HepG2 (cell line): ENCODE measurements around the gene RBM12. TPM values are rescaled to one million over a fixed set of nuclear protein-coding genes. Genes with fewer than 3 reads are reported as not detected.

Experiments
- ARNT ChIP-seq: fragments of 450-650 bp; IDR thresholded peaks from 2 replicates; pipeline ENCODE4 v1.6.1; 2017
- BCL3 ChIP-seq: sonication (generic); formaldehyde crosslinking; IDR thresholded peaks from 2 replicates; pipeline ENCODE4 v1.5.1; 2020; ENCODE audit warnings: mild to moderate bottlenecking, missing genetic modification reagents, moderate library complexity
- CENPT ChIP-seq: sonication (generic); formaldehyde crosslinking; IDR thresholded peaks from 2 replicates; pipeline ENCODE4 v1.8.0; 2022; ENCODE audit warnings: low read depth, mild to moderate bottlenecking, moderate library complexity, missing genetic modification reagents
- IKZF1 ChIP-seq: fragments of 450-650 bp; IDR thresholded peaks from 2 replicates; pipeline ENCODE4 v1.7.1; 2016
- MAX ChIP-seq: IDR thresholded peaks from 2 replicates; pipeline ENCODE4 v1.6.1; 2012; ENCODE audit warnings: inconsistent platforms
- NBN ChIP-seq: fragments of 450-650 bp; conservative IDR thresholded peaks from 2 replicates; pipeline ENCODE4 v1.6.1; 2017
- NONO ChIP-seq, 2 experiments: fragments of 450-650 bp in 1 of 2; sonication (generic) in 1 of 2; formaldehyde crosslinking in 1 of 2; IDR thresholded peaks in 1 of 2; conservative IDR thresholded peaks in 1 of 2; 2 replicates each; pipeline versions ENCODE4 v1.6.1 to v1.8.0; 2017 to 2022; ENCODE audit warnings: mild to moderate bottlenecking in 1 of 2, missing genetic modification reagents in 1 of 2, moderate library complexity in 1 of 2
- NPAS2 ChIP-seq: sonication (generic); formaldehyde crosslinking; IDR thresholded peaks from 2 replicates; pipeline ENCODE4 v1.8.0; 2022; ENCODE audit warnings: mild to moderate bottlenecking, missing genetic modification reagents, borderline replicate concordance
- TCF7 ChIP-seq: sonication (generic); IDR thresholded peaks from 2 replicates; pipeline ENCODE4 v1.6.1; 2016; ENCODE audit warnings: antibody characterized with exemption, low read depth
- ZNF549 ChIP-seq: sonication (generic); formaldehyde crosslinking; IDR thresholded peaks from 2 replicates; pipeline ENCODE4 v1.5.0; 2020; ENCODE audit warnings: missing genetic modification reagents
- ZNF740 ChIP-seq: sonication (generic); formaldehyde crosslinking; IDR thresholded peaks from 2 replicates; pipeline ENCODE4 v1.4.0; 2020; ENCODE audit warnings: missing genetic modification reagents
- ZNF780A ChIP-seq: sonication (generic); formaldehyde crosslinking; IDR thresholded peaks from 2 replicates; pipeline ENCODE4 v1.8.0; 2022; ENCODE audit warnings: mild to moderate bottlenecking, missing genetic modification reagents, moderate library complexity
- ZNF891 ChIP-seq: sonication (generic); formaldehyde crosslinking; IDR thresholded peaks from 2 replicates; pipeline ENCODE4 v1.5.0; 2020; ENCODE audit warnings: mild to moderate bottlenecking, missing genetic modification reagents
- polyA plus RNA-seq, 8 experiments: library from polyadenylated mRNA; depleted of rRNA in 3 of 8; stranded (reverse) in 7 of 8; unstranded in 1 of 8; fragments of >200 nt; fragmentation: Illumina TruSeq in 4 of 8; extraction: Trizol in 4 of 8; gene quantifications; 2 replicates each; pipeline versions ENCODE4 v1.2.1 to v1.2.3, GENCODE V29; 2011 to 2016; ENCODE audit warnings: low read depth in 4 of 8, missing spikeins in 1 of 8, mixed read lengths in 1 of 8; ENCODE audit not compliant: insufficient read depth in 1 of 8
- total RNA-seq, 5 experiments: library from RNA; depleted of rRNA; stranded (reverse); fragments of >200 nt; fragmentation: Illumina TruSeq; extraction: Trizol; gene quantifications; 2 replicates each; pipeline ENCODE4 v1.2.3, GENCODE V29; 2016; ENCODE audit warnings: low read depth in 1 of 5
- TF ChIP-seq, protein P1 (sequence below): sonication (generic); formaldehyde crosslinking; IDR thresholded peaks from 2 replicates; pipeline ENCODE4 v1.8.1; 2023; ENCODE audit warnings: mild to moderate bottlenecking, missing genetic modification reagents, borderline replicate concordance
- TF ChIP-seq, protein P2 (sequence below): sonication (generic); formaldehyde crosslinking; conservative IDR thresholded peaks from 2 replicates; pipeline ENCODE4 v1.8.0; 2022; ENCODE audit warnings: mild to moderate bottlenecking, moderate library complexity, missing genetic modification reagents
- TF ChIP-seq, protein P3 (sequence below): IDR thresholded peaks from 2 replicates; pipeline ENCODE4 v1.6.1; 2016; ENCODE audit warnings: mild to moderate bottlenecking

RBM12 gene
- total and polyA plus RNA-seq, 2 of the 13 experiments (the other 11 are each of a cell fraction or from before 2014, with no cell fraction given): 97.9 to 104 TPM

DNA sequence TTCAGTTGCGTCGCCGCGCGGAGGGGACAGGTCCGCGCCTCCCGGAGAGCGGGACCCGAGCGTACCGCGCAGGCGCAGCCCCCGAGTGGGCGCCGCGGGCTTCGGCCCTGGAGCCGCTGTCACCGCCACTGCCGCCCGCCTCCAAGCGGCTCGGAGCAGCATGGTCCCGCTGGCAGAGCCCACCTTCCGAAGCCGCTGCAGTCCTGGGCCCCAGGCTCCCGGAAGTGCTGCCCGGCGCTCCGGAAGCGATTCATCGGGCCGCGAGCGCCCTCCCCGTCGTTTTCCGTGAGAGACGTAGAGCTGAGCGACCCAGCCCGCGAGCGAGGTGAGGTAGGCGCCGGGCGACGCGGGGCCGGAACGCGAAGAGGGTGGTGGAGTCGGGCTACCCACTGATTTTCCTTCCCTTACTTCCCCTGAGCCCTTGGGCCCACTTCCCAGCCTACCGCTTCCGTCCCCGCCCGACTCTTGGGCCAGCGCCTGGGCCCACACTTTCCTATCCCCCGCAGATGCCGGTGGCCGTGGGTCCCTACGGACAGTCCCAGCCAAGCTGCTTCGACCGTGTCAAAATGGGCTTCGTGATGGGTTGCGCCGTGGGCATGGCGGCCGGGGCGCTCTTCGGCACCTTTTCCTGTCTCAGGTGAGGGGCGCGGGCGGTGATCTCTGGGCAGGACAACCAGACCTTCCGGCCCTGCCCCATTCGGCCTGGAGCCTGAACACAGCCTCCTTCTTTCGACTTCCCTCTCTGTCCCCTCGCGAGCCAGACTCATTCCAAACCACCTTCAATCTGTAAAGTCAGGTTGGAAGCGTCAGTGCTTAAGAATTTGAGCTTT lies 34.6 kb upstream of the RBM12 start, which contains the start of the genes NFS1 and ROMO1 (continued):
- no peak for TF ChIP-seq NONO (IDR thresholded peaks at IDR 0.05)
- peak; percentile 100 for TF ChIP-seq NONO (CRISPR knock-in tag; conservative IDR thresholded peaks at IDR 0.05)
- TF ChIP-seq ZNF891 (CRISPR knock-in tag): peak; percentile 96
- TF ChIP-seq CENPT (CRISPR knock-in tag): peak; percentile 90
- TF ChIP-seq NBN: no peak
- TF ChIP-seq, protein P1, sequence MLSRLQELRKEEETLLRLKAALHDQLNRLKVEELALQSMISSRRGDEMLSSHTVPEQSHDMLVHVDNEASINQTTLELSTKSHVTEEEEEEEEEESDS: peak; percentile 70; the same call in 1 of the 2 replicates
- TF ChIP-seq, protein P2, sequence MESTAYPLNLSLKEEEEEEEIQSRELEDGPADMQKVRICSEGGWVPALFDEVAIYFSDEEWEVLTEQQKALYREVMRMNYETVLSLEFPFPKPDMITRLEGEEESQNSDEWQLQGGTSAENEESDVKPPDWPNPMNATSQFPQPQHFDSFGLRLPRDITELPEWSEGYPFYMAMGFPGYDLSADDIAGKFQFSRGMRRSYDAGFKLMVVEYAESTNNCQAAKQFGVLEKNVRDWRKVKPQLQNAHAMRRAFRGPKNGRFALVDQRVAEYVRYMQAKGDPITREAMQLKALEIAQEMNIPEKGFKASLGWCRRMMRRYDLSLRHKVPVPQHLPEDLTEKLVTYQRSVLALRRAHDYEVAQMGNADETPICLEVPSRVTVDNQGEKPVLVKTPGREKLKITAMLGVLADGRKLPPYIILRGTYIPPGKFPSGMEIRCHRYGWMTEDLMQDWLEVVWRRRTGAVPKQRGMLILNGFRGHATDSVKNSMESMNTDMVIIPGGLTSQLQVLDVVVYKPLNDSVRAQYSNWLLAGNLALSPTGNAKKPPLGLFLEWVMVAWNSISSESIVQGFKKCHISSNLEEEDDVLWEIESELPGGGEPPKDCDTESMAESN (CRISPR knock-in tag): peak; percentile 99
- no peak for TF ChIP-seq IKZF1
- TF ChIP-seq BCL3: peak; percentile 97; the same call in 1 of the 2 replicates
- no peak for TF ChIP-seq ARNT
- 0 out of 2 replicates have a peak, but pooled peaks have one; percentile 36 for TF ChIP-seq ZNF740 (CRISPR knock-in tag)
- TF ChIP-seq TCF7: no peak
- TF ChIP-seq, protein P3, sequence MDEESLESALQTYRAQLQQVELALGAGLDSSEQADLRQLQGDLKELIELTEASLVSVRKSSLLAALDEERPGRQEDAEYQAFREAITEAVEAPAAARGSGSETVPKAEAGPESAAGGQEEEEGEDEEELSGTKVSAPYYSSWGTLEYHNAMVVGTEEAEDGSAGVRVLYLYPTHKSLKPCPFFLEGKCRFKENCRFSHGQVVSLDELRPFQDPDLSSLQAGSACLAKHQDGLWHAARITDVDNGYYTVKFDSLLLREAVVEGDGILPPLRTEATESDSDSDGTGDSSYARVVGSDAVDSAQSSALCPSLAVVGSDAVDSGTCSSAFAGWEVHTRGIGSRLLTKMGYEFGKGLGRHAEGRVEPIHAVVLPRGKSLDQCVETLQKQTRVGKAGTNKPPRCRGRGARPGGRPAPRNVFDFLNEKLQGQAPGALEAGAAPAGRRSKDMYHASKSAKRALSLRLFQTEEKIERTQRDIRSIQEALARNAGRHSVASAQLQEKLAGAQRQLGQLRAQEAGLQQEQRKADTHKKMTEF (CRISPR knock-in tag): peak; percentile 100
- peak; percentile 94; the same call in 1 of the 2 replicates for TF ChIP-seq NPAS2
- peak; percentile 97 for TF ChIP-seq MAX
- peak; percentile 96 for TF ChIP-seq ZNF780A (CRISPR knock-in tag)
- peak; percentile 55 for TF ChIP-seq ZNF549 (CRISPR knock-in tag)
